Measurements from ENCODE around the gene NAV3. TPM values are rescaled to one million over a fixed set of nuclear protein-coding genes. Genes with fewer than 3 reads are reported as not detected.

Gene NAV3
- total and polyA plus RNA-seq, 9 of the 15 experiments (the other 6 are each of a cell fraction or from before 2014, with no cell fraction given), result 0.04 TPM; not detected in 8

- FAIRE-seq (no peak), ATAC-seq (no peak), DNase-seq (ENCODE audit: extremely low read depth in 1 of 4, low spot score in 3 of 4) (no peak)
- in situ Hi-C loops (cut with MboI) (no loop called here), intact Hi-C loops (cut with micrococcal nuclease) (no loop called here)
- Histone ChIP-seq H3K79me2 (ENCODE audit: control insufficient read depth, insufficient read depth, low read length) (no peaks in the 10 kb centered on the region), H3K4me3 (no peak overlapping the region), H3K27ac (ENCODE audit: extremely low read depth, low read depth, low read length) (no peak overlapping the region), H3K9ac (ENCODE audit: insufficient read depth in 1 of 2, low read depth in 2 of 2, low read length in 2 of 2) (no peak overlapping the region), H3K36me3 (ENCODE audit: control insufficient read depth, insufficient read depth, low read length) (no peaks in the 10 kb centered on the region), H2AFZ (ENCODE audit: low read depth, low read length) (no peak overlapping the region), H3K9me3 (replicated peaks; ENCODE audit: control insufficient read depth, insufficient read depth, low read depth, low read length) (no peaks in the 10 kb centered on the region), H3K27me3 (ENCODE audit: control insufficient read depth in 2 of 2, insufficient read depth in 2 of 2, low read length in 2 of 2) (no peaks in the 10 kb centered on the region), H4K20me1 (replicated peaks; ENCODE audit: control insufficient read depth, insufficient read depth, low read length) (no peaks in the 10 kb centered on the region), H3K9me1 (ENCODE audit: control insufficient read depth, insufficient read depth, low read length) (no peaks in the 10 kb centered on the region), H3K4me1 (replicated peaks in 1 of 2; ENCODE audit: control insufficient read depth in 2 of 2, insufficient read depth in 2 of 2, low read length in 2 of 2) (no peaks in the 10 kb centered on the region), H3K4me2 (ENCODE audit: insufficient read depth, low read length) (no peak overlapping the region)
- WGBS (ENCODE audit: insufficient coverage, low coverage, missing lambda C conversion rate), result 0% methylated on average over 1 of the region's 1 CpG
- ChIA-PET POLR2A (no interaction called here), CTCF (ENCODE audit: low intra/inter-chr PET ratio) (no interaction called here)
- TF ChIP-seq ZNF121 (CRISPR knock-in tag; conservative IDR thresholded peaks at IDR 0.05) (no peak), HMG20B (CRISPR knock-in tag; IDR thresholded peaks at IDR 0.05) (no peak), WHSC1 (IDR thresholded peaks at IDR 0.05; ENCODE audit: low read length) (no peak), TAF15 (IDR thresholded peaks at IDR 0.05; ENCODE audit: low read depth, low read length) (no peak), MXI1 (IDR thresholded peaks at IDR 0.05; ENCODE audit: low read depth, low read length) (no peak), HDAC8 (tag; IDR thresholded peaks at IDR 0.05) (no peak), ETS2 (tag; IDR thresholded peaks at IDR 0.05; ENCODE audit: borderline replicate concordance, poor library complexity, severe bottlenecking) (no peak)
- no TSS peak for BruUV-seq (replicated peaks)
Measured at GRCh38 chr12:78087363-78087675, 256.6 kb downstream of the NAV3 start.

GRCh38 chr12:78088391-78088832, 257.7 kb downstream of the NAV3 start:
- intact Hi-C loops (cut with micrococcal nuclease) (no loop called here), in situ Hi-C loops (cut with MboI) (no loop called here)
- Histone ChIP-seq H3K4me1 (replicated peaks in 1 of 2; ENCODE audit: control insufficient read depth in 2 of 2, insufficient read depth in 2 of 2, low read length in 2 of 2) (no peaks in the 10 kb centered on the region), H3K9me3 (replicated peaks; ENCODE audit: control insufficient read depth, insufficient read depth, low read depth, low read length) (no peaks in the 10 kb centered on the region), H3K27ac (ENCODE audit: extremely low read depth, low read depth, low read length) (no peak overlapping the region), H3K4me3 (no peak overlapping the region), H3K9ac (ENCODE audit: insufficient read depth in 1 of 2, low read depth in 2 of 2, low read length in 2 of 2) (no peak overlapping the region), H2AFZ (ENCODE audit: low read depth, low read length) (no peak overlapping the region), H4K20me1 (replicated peaks; ENCODE audit: control insufficient read depth, insufficient read depth, low read length) (no peaks in the 10 kb centered on the region), H3K79me2 (ENCODE audit: control insufficient read depth, insufficient read depth, low read length) (no peaks in the 10 kb centered on the region), H3K4me2 (ENCODE audit: insufficient read depth, low read length) (no peak overlapping the region), H3K9me1 (ENCODE audit: control insufficient read depth, insufficient read depth, low read length) (no peaks in the 10 kb centered on the region), H3K27me3 (ENCODE audit: control insufficient read depth in 2 of 2, insufficient read depth in 2 of 2, low read length in 2 of 2) (no peaks in the 10 kb centered on the region), H3K36me3 (ENCODE audit: control insufficient read depth, insufficient read depth, low read length) (no peaks in the 10 kb centered on the region)
- ChIA-PET CTCF (ENCODE audit: low intra/inter-chr PET ratio) (no interaction called here), POLR2A (no interaction called here)
- ATAC-seq, result no peak
- no peak for FAIRE-seq
- TF ChIP-seq MAFG (tag; conservative IDR thresholded peaks at IDR 0.05) (no peak), PTRF (tag; IDR thresholded peaks at IDR 0.05) (no peak), ZNF239 (CRISPR knock-in tag; IDR thresholded peaks at IDR 0.05) (no peak), U2AF1 (optimal IDR thresholded peaks at IDR 0.05; ENCODE audit: low read depth, low read length) (no peak), NCOA6 (IDR thresholded peaks at IDR 0.05) (no peak), MYBL2 (IDR thresholded peaks at IDR 0.05; ENCODE audit: low read depth) (no peak), MYBL2 (CRISPR knock-in tag; IDR thresholded peaks at IDR 0.05; ENCODE audit: borderline replicate concordance) (no peak), ZNF77 (CRISPR knock-in tag; IDR thresholded peaks at IDR 0.05) (no peak), CREB3 (tag; conservative IDR thresholded peaks at IDR 0.05; ENCODE audit: low read depth) (no peak)
- no TSS peak for BruUV-seq (replicated peaks)
- no peak for DNase-seq (ENCODE audit: extremely low read depth in 1 of 4, low spot score in 3 of 4)
- 2% methylated on average over 3 of the region's 3 CpGs for WGBS (ENCODE audit: insufficient coverage, low coverage, missing lambda C conversion rate)
